PC-3 (cell line): Measurements from ENCODE around the gene TMEM208.

Experiments used
- CTCF ChIP-seq: fragments of 300-600 bp; sonication (generic); conservative IDR thresholded peaks from 2 replicates; pipeline ENCODE4 v1.5.1; 2017; ENCODE audit warnings: antibody characterized with exemption, low read depth, mild to moderate bottlenecking, low read length
- EZH2 ChIP-seq: fragments of 300-600 bp; sonication (generic); IDR thresholded peaks from one replicate; pipeline ENCODE4 v1.6.1; 2017; ENCODE audit warnings: antibody characterized with exemption, mild to moderate bottlenecking, low read length; ENCODE audit not compliant: unreplicated experiment
- EZH2phosphoT487 ChIP-seq: fragments of 300-600 bp; sonication (generic); IDR thresholded peaks from 2 replicates; pipeline ENCODE4 v1.6.1; 2018; ENCODE audit warnings: mild to moderate bottlenecking, antibody characterized with exemption, low read length, borderline replicate concordance

DNA sequence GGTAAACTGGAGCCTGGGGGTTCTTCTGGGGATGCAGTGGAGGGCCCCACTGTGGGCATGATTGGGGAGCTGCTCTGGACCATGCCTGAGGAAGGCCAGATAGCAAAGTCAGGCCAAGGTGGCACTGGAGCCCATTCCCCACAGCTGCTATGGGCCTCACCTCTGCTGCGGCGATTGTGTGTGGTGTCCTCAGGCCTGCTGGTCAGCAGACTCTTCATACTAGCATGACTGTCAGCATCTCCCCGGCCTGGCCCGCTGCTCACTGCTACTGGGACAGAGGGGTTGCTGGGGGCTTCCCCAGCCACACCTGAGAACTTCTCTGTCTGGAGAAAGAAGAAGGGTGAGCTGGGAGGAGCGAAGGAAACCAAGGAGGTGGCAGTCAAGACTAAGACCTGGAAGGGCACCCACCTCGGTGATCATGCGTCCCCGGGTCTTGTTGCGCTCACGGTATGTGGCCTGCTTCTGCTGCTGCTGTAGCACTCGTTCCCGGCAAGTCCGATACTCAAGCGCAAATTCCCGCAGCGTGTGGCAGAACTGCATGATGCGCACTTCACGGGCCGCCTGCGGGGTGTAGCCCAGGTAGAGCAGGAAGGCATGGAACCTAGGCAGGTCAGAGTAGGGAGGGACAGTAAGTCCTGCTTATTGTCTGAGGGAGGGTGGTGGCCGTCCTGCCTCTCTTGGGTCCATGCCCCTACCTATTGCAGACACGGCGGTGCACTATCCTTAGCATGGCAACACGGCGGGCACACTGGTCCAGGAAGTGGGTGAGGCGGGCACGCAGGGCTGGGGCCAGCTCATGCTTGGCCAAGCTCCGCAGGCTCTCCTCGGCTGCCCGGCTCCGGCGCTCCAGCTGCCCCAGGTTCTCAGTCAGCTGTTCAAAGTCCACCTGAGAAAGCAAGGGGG, 3.2 kb downstream of the TMEM208 start:
- TF ChIP-seq CTCF = no peak
- TF ChIP-seq EZH2phosphoT487 = no peak
- TF ChIP-seq EZH2 = no peak
